ENCODE results near the gene GCLM. TPM values are rescaled to one million over a fixed set of nuclear protein-coding genes. Genes with fewer than 3 reads are reported as not detected.

GCLM gene
- total and polyA plus RNA-seq, 4 donors: 6.8 to 16.2 (median 9.9) TPM

DNA sequence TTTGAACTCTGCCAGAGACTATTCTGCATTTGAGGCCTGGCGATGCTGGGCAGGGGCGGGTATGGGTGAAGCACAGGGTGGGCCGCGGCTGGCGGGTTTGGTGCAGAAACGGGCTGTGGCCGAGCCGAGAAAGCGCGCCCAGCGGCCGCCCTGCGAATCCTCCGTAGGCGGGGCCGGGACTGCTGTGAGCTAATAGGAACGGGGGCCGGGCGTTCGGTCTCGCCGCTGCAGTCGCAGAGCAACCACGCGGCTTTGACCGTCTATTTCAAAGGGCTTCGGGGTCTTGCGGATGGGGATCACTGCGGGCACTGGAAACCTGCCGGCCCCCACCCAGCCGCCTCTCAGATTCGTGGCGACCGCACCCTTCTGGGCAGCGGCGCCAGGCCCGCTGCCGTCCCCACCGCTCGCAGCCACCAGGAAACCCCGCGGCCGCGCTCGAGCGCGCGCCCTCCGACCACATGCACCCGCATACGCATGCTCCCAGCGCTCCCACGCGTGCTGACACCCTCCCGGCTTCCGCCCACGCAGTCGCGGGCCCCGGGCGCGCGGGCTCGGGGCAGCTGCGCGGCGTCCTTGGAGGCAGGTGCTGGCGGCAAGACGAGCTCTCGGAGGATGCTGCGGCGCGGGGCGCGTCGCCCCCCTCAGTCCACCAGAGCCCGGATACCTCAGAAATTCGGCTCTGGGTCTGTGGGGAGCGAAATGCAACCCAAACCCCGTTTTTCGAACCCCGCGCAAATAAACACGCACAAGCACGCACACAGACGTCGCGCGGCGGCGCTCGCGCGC lies 62.8 kb downstream of the GCLM start:
- DNase-seq (peak; percentile 95 to 96), ATAC-seq (ENCODE audit: low FRiP score) (peak; percentile 87)
- intact Hi-C loops (cut with DNase I): loop anchor here (5.0 to 10.0 kb wide), 5 partner anchors 222 to 544 kb away; partner anchors contain the start of gene DR1 (in 1 of the 2)
- Histone ChIP-seq H3K9me3 (ENCODE audit: control insufficient read depth, low read length) (no peaks in the 10 kb centered on the region), H3K4me1 (ENCODE audit: control insufficient read depth in 1 of 2, insufficient read depth in 2 of 2, low read length in 2 of 2) (no peaks in the 10 kb centered on the region), H3K27ac (ENCODE audit: low read depth in 1 of 2, low read length in 2 of 2) (peak overlapping the region; percentile 81 to 91), H3K27me3 (ENCODE audit: control insufficient read depth in 1 of 2, insufficient read depth in 2 of 2, low read length in 1 of 2) (no peaks in the 10 kb centered on the region), H3K4me3 (ENCODE audit: low read length in 2 of 2) (peak overlapping the region; percentile 48 to 56), H3K36me3 (ENCODE audit: control insufficient read depth in 1 of 2, insufficient read depth in 2 of 2, low read length in 1 of 2) (no peaks in the 10 kb centered on the region)
- WGBS, 2 donors: 0% methylated on average over 61 to 94 of the region's 94 CpGs

DNA sequence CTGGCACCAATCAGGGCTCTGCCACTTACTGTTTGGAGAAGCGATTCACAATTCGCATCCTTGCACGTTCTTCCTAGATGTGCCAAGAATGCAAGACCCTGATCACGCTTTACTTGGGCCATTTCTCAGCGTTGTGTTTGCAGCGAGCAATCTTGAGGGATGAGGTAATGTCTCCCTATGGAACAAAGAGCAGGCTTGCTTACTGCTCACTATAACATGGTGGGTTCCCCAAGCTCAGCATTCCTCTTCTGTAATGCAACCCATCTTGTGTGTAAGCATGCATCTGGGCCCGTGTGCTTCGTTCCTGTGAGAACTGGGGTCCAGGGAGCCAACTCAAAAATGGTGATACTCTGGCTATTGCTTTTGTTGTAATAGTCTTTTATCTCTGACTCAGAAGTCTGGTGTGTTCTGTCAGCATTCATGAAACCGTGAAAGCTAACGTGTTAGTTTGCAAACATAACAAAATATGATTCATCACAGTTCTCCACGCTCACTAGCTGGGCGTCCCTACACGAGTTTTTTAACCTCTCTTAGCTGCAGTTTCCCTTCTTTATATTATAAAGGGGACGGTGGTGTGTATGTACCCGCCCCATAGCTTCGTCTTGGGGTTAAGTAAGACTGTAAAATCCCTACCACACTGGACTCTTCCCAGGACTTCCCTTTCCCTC lies 63.6 kb downstream of the GCLM start:
- ATAC-seq (ENCODE audit: low FRiP score): peak; percentile 0
- peak overlapping the region; percentile 8 to 56 for H3K4me3 ChIP-seq (ENCODE audit: low read length in 2 of 2)

GRCh38 chr1:93844262-93845045 lies 64.8 kb downstream of the GCLM start:
- DNase-seq: no peak
- Histone ChIP-seq H3K4me3 (ENCODE audit: low read length in 2 of 2) (no peak overlapping the region), H3K27ac (ENCODE audit: low read depth in 1 of 2, low read length in 2 of 2) (peak overlapping the region in 1 of 2 donors; percentile 16), H3K36me3 (ENCODE audit: control insufficient read depth in 1 of 2, insufficient read depth in 2 of 2, low read length in 1 of 2) (no peaks in the 10 kb centered on the region), H3K27me3 (ENCODE audit: control insufficient read depth in 1 of 2, insufficient read depth in 2 of 2, low read length in 1 of 2) (no peaks in the 10 kb centered on the region), H3K9me3 (ENCODE audit: control insufficient read depth, low read length) (no peaks in the 10 kb centered on the region), H3K4me1 (ENCODE audit: control insufficient read depth in 1 of 2, insufficient read depth in 2 of 2, low read length in 2 of 2) (no peaks in the 10 kb centered on the region)
- intact Hi-C loops (cut with DNase I): loop anchor here (5.0 to 10.0 kb wide), 5 partner anchors 220 to 542 kb away; partner anchors contain the start of gene DR1 (in 1 of the 2)
- no peak for ATAC-seq (ENCODE audit: low FRiP score)
- 47 to 59% methylated on average over 8 of the region's 8 CpGs for WGBS, 2 donors

More for the DNA sequence above, 63.6 kb downstream of the GCLM start:
- Histone ChIP-seq H3K27ac (ENCODE audit: low read depth in 1 of 2, low read length in 2 of 2) (peak overlapping the region; percentile 81 to 91), H3K9me3 (ENCODE audit: control insufficient read depth, low read length) (no peaks in the 10 kb centered on the region), H3K27me3 (ENCODE audit: control insufficient read depth in 1 of 2, insufficient read depth in 2 of 2, low read length in 1 of 2) (no peaks in the 10 kb centered on the region), H3K4me1 (ENCODE audit: control insufficient read depth in 1 of 2, insufficient read depth in 2 of 2, low read length in 2 of 2) (no peaks in the 10 kb centered on the region), H3K36me3 (ENCODE audit: control insufficient read depth in 1 of 2, insufficient read depth in 2 of 2, low read length in 1 of 2) (no peaks in the 10 kb centered on the region)
- DNase-seq: peak in 1 of 2 donors; percentile 42
- intact Hi-C loops (cut with DNase I): loop anchor here (5.0 to 10.0 kb wide), 5 partner anchors 221 to 543 kb away; partner anchors contain the start of gene DR1 (in 1 of the 2)
- 2% methylated on average over 16 of the region's 16 CpGs for WGBS, 2 donors

DNA sequence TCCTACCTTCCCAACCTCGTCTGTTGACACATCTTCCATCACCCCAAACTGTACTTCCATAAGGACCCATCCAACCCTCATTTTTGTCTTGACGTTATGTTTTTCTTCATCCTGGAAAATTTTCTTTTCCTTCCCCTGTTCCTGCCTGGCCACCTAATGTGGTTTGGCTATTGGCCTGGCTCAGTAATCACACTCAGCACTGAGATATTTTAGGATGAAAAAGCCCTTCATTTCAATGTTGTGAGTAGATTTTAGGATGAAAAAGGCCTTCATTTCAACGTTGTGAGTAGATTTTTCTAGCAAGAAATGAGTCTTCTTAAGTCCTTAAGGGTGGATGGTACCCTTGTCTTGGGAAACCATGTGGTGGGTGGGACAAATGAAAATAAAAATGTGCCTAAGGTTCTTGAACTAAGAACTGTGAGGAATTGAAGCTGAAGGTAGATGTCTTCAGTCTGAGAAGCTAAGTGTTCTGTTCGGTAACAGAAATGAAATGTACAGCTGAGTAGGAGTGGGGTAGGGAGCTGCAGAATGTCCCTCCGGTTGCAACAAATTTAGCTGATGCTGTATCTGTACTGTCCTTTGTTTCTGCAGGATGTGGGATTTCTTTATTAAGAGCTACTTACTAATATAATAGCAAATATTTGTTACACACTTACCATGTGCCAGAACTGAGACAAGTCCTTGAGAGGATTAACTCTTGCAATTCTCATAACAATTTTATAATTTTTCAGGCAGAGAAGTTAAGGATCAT lies 66.3 kb downstream of the GCLM start:
- Histone ChIP-seq H3K4me1 (ENCODE audit: control insufficient read depth in 1 of 2, insufficient read depth in 2 of 2, low read length in 2 of 2) (no peaks in the 10 kb centered on the region), H3K36me3 (ENCODE audit: control insufficient read depth in 1 of 2, insufficient read depth in 2 of 2, low read length in 1 of 2) (no peaks in the 10 kb centered on the region), H3K9me3 (ENCODE audit: control insufficient read depth, low read length) (no peaks in the 10 kb centered on the region), H3K27me3 (ENCODE audit: control insufficient read depth in 1 of 2, insufficient read depth in 2 of 2, low read length in 1 of 2) (no peaks in the 10 kb centered on the region), H3K27ac (ENCODE audit: low read depth in 1 of 2, low read length in 2 of 2) (no peak overlapping the region), H3K4me3 (ENCODE audit: low read length in 2 of 2) (no peak overlapping the region)
- DNase-seq: no peak
- no peak for ATAC-seq (ENCODE audit: low FRiP score)
- 64 to 81% methylated on average over 5 of the region's 5 CpGs for WGBS, 2 donors
- intact Hi-C loops (cut with DNase I): loop anchor here (10.0 kb wide), 2 partner anchors 218 to 538 kb away; no protein-coding TSS in a partner anchor

DNA sequence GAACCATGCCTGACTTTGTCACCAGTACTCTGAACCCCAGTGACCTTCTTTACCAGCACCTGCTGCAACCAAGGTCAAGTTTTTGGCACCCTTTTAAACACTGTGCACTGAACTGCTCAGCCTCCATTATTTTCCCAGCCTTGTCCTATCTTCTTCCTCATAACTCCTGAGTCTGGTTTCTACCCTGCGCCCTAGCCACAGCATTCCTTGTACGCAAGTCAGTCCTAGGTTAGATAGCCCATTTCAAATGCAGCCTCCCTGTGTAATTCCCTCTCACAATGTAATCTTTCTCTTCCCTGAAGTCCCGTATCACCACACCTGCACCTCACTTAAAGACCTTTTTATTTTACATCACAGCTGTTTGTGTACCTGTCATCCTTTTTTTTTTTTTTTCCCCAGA lies 67.5 kb downstream of the GCLM start:
- ATAC-seq (ENCODE audit: low FRiP score) (no peak), DNase-seq (no peak)
- Histone ChIP-seq H3K27ac (ENCODE audit: low read depth in 1 of 2, low read length in 2 of 2) (no peak overlapping the region), H3K9me3 (ENCODE audit: control insufficient read depth, low read length) (no peaks in the 10 kb centered on the region), H3K4me1 (ENCODE audit: control insufficient read depth in 1 of 2, insufficient read depth in 2 of 2, low read length in 2 of 2) (no peaks in the 10 kb centered on the region), H3K4me3 (ENCODE audit: low read length in 2 of 2) (no peak overlapping the region), H3K36me3 (ENCODE audit: control insufficient read depth in 1 of 2, insufficient read depth in 2 of 2, low read length in 1 of 2) (no peaks in the 10 kb centered on the region), H3K27me3 (ENCODE audit: control insufficient read depth in 1 of 2, insufficient read depth in 2 of 2, low read length in 1 of 2) (no peaks in the 10 kb centered on the region)
- 97 to 99% methylated on average over 3 of the region's 3 CpGs for WGBS, 2 donors
- intact Hi-C loops (cut with DNase I): loop anchor here (10.0 kb wide), 2 partner anchors 217 to 537 kb away; no protein-coding TSS in a partner anchor

DNA sequence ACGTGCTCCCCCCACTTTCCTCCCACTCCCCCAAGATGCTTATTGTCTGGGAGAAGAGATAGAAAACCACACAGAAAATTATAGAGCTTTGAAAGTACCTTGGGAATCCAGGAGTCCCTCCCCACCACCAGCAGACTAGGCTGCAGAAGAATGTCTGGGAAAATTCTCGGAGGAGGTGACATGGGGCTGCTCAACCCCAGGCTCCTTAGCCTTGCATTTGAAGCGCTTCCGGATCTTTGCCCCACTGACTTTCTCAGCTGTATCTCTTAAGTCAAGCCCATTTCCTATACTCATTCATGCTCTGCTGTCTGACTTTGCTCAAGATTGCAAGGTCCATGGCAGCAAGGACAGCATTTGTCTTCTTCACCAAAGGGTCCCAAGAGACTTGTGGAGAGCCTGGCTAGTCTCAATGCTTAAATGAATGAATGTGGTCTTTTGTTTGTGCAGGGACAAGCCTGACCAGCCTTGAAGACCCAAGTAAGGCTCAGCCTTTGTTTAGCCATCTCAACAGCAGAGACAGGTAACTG lies 68.2 kb downstream of the GCLM start:
- intact Hi-C loops (cut with DNase I): loop anchor here (10.0 kb wide), 2 partner anchors 216 to 536 kb away; no protein-coding TSS in a partner anchor
- Histone ChIP-seq H3K27me3 (ENCODE audit: control insufficient read depth in 1 of 2, insufficient read depth in 2 of 2, low read length in 1 of 2) (no peaks in the 10 kb centered on the region), H3K4me1 (ENCODE audit: control insufficient read depth in 1 of 2, insufficient read depth in 2 of 2, low read length in 2 of 2) (no peaks in the 10 kb centered on the region), H3K4me3 (ENCODE audit: low read length in 2 of 2) (no peak overlapping the region), H3K27ac (ENCODE audit: low read depth in 1 of 2, low read length in 2 of 2) (no peak overlapping the region), H3K9me3 (ENCODE audit: control insufficient read depth, low read length) (no peaks in the 10 kb centered on the region), H3K36me3 (ENCODE audit: control insufficient read depth in 1 of 2, insufficient read depth in 2 of 2, low read length in 1 of 2) (no peaks in the 10 kb centered on the region)
- ATAC-seq (ENCODE audit: low FRiP score): no peak
- DNase-seq: no peak
- WGBS, 2 donors: 88% methylated on average over 4 of the region's 4 CpGs

DNA sequence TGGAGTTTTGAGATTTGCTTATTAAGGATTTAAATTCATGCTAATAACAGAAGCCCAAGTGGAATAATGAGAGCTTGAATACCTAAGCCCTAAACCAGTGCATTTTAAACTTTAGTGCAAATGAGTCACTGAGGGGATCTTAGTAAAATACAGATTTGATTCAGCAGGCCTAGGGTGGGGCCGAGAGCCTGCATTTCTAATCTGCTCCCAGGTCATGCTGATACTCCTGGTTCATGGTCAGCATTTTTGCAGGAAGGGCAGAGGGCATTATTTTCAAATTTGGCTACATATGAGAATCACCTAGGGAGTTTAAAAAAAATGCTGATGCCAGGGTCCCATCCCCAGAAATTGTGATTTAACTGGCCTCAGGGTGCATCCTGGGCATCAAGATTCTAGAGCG lies 69.5 kb downstream of the GCLM start:
- no peak for DNase-seq
- no peak for ATAC-seq (ENCODE audit: low FRiP score)
- Histone ChIP-seq H3K27ac (ENCODE audit: low read depth in 1 of 2, low read length in 2 of 2) (no peak overlapping the region), H3K4me1 (ENCODE audit: control insufficient read depth in 1 of 2, insufficient read depth in 2 of 2, low read length in 2 of 2) (no peaks in the 10 kb centered on the region), H3K27me3 (ENCODE audit: control insufficient read depth in 1 of 2, insufficient read depth in 2 of 2, low read length in 1 of 2) (no peaks in the 10 kb centered on the region), H3K36me3 (ENCODE audit: control insufficient read depth in 1 of 2, insufficient read depth in 2 of 2, low read length in 1 of 2) (no peaks in the 10 kb centered on the region), H3K4me3 (ENCODE audit: low read length in 2 of 2) (no peak overlapping the region), H3K9me3 (ENCODE audit: control insufficient read depth, low read length) (no peaks in the 10 kb centered on the region)
- 95 to 98% methylated on average over 2 of the region's 2 CpGs for WGBS, 2 donors
- intact Hi-C loops (cut with DNase I): loop anchor here (10.0 kb wide), 2 partner anchors 215 to 535 kb away; no protein-coding TSS in a partner anchor

All from aorta (tissue), 5 donors.